DND-41 (cell line): Measurements from ENCODE around the gene ZIM2.

Experiments used
- CTCF ChIP-seq: IDR thresholded peaks from 2 replicates; pipeline ENCODE4 v1.5.1; 2012; ENCODE audit warnings: borderline replicate concordance, low read length, moderate library complexity, mild to moderate bottlenecking; ENCODE audit not compliant: poor library complexity, severe bottlenecking; ENCODE audit errors: extremely low read depth
- EZH2 ChIP-seq: IDR thresholded peaks from 3 replicates; pipeline ENCODE4 v1.6.1; 2012; ENCODE audit warnings: borderline replicate concordance, low read depth, mild to moderate bottlenecking, moderate library complexity, low read length, inconsistent platforms; ENCODE audit not compliant: severe bottlenecking

DNA sequence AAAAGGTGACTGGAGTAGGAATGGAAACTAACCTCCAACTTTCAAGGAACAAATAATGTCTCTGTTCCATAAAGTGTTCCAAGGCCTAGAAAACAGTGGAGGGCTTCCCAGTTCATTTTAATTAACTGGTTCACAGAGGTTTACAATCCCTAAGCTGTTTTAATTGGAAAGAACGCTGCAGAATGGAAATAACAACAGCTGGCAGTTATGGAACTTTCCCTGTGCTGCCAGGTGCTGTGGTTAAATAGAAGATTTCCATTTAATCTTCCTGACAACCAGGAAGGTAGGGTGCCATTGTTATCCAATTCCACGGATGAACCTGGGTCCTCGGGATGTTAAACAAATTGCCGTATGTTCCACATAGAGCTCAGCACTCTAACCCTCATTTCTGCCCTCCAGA, 22.2 kb upstream of the ZIM2 start:
- TF ChIP-seq CTCF (no peak), EZH2 (no peak)
